Adrenal gland (tissue), 12 donors: ENCODE measurements around the gene ABCC3. TPM values are rescaled to one million over a fixed set of nuclear protein-coding genes. Genes with fewer than 3 reads are reported as not detected.

Source experiments
- DNase-seq, 7 donors: peaks; one replicate each; pipeline ENCODE4 v3.0.0-alpha.2; 2019 to 2020
- H3K27ac ChIP-seq, 5 donors: fragments of 200-600 bp; sonication (generic) in 4 of 5; 1 replicate in 3 of 5; 2 replicates in 2 of 5; pipeline versions ENCODE4 v1.5.1 to v1.8.0; 2016 to 2020; ENCODE audit warnings: mild to moderate bottlenecking in 1 of 5
- H3K27me3 ChIP-seq: fragments of 200-600 bp; 2 replicates; pipeline ENCODE4 v1.8.0; 2021
- H3K36me3 ChIP-seq, 2 donors: fragments of 200-600 bp; replicated peaks in 1 of 2; 1 replicate in 1 of 2; 2 replicates in 1 of 2; pipeline versions ENCODE4 v1.5.1 to v1.8.0; 2018 to 2022
- H3K4me1 ChIP-seq, 2 donors: fragments of 200-600 bp; replicated peaks in 1 of 2; 1 replicate in 1 of 2; 2 replicates in 1 of 2; pipeline versions ENCODE4 v1.5.1 to v1.8.0; 2018 to 2021
- H3K4me3 ChIP-seq, 4 donors: fragments of 200-600 bp; sonication (generic) in 3 of 4; one replicate each; pipeline ENCODE4 v1.5.1; 2016 to 2018
- H3K9me3 ChIP-seq, 3 donors: fragments of 200-600 bp; sonication (generic) in 1 of 3; replicated peaks in 1 of 3; 1 replicate in 2 of 3; 2 replicates in 1 of 3; pipeline versions ENCODE4 v1.5.1 to v1.8.0; 2016 to 2021
- CTCF ChIP-seq, 6 experiments: fragments of 450-650 bp in 4 of 6; fragments of 200-600 bp in 2 of 6; sonication (generic) in 1 of 6; IDR thresholded peaks; 1 replicate in 5 of 6; 2 replicates in 1 of 6; pipeline versions ENCODE4 v1.5.1 to v1.8.0; 2016 to 2021; ENCODE audit warnings: antibody characterized with exemption in 6 of 6, mild to moderate bottlenecking in 2 of 6, moderate library complexity in 1 of 6
- POLR2A ChIP-seq, 2 donors: fragments of 450-650 bp; IDR thresholded peaks; one replicate each; pipeline ENCODE4 v1.6.1; 2017; ENCODE audit warnings: antibody characterized with exemption in 2 of 2, mild to moderate bottlenecking in 2 of 2, moderate library complexity in 1 of 2
- WGBS, 4 donors: extraction: QIAGEN DNeasy Blood & Tissue Kit in 2 of 4; methylation state at CpG; one replicate each; pipeline versions ENCODE4 v1.1.5 to v1.1.7; 2013 to 2017; 5-methylcytosine and 5-hydroxymethylcytosine counted together
- intact Hi-C, 2 donors: fragments of 100-400 bp; cut with DNase I; formaldehyde crosslinking; loops; one replicate each; pipeline versions ENCODE4 v1.14.1 to v1.15.0; 2022 to 2023
- polyA plus RNA-seq, 3 donors: library from polyadenylated mRNA; stranded (reverse); fragments of 200-250 nt in 2 of 3; fragments of 350-450 nt in 1 of 3; fragmentation: Illumina TruSeq in 1 of 3; extraction: RNeasy Lipid Tissue Mini Kit (QIAGEN cat#74804) in 1 of 3; gene quantifications; one replicate each; pipeline ENCODE4 v1.2.3, GENCODE V29; 2013 to 2014
- total RNA-seq, 9 donors: library from RNA; depleted of rRNA in 4 of 9; stranded (reverse); fragments of >200 nt in 4 of 9; fragments of 120-200 nt in 1 of 9; fragmentation: NEBNext Ultra II Directional in 1 of 9; extraction: Animal tissue kit (Norgen Biotek cat#: 25700) in 1 of 9; gene quantifications; one replicate each; pipeline versions ENCODE4 v1.1.0 to v1.2.4, GENCODE V29; 2013 to 2023
- donor health status: healthy with polysubstance abuse.
- donor health status: Bipolar disorder and iron deficiency.
- donor health status: DM: yes; HTN: yes; CAD: no.
- donor health status: DM: no; HTN: no; CAD: no.
- donor health status: DM: no; HTN: no; CAD: no.
- donor health status: DM: yes; HTN: yes; CAD: no.

Gene ABCC3
- total and polyA plus RNA-seq, 12 donors: 7.2 to 448 (median 262) TPM

- no peak for DNase-seq
- no peaks in the 10 kb centered on the region for H3K36me3 ChIP-seq
- TF ChIP-seq POLR2A (IDR thresholded peaks at IDR 0.05) (no peak), CTCF (IDR thresholded peaks at IDR 0.05) (no peak)
- WGBS, 4 donors: 89 to 95% (median 92%) methylated on average over 9 of the region's 9 CpGs
- no peak overlapping the region for H3K27ac ChIP-seq
- intact Hi-C loops: no loop called here
- no peak overlapping the region for H3K4me3 ChIP-seq
- H3K4me1 ChIP-seq: peaks cover 11 to 13% of the 10 kb centered on the region in 2 donors
- no peaks in the 10 kb centered on the region for H3K27me3 ChIP-seq
- H3K9me3 ChIP-seq: no peaks in the 10 kb centered on the region
Measured at GRCh38 chr17:50586421-50587247, 48.0 kb upstream of the ABCC3 start.

- no peak for DNase-seq
- Histone ChIP-seq H3K9me3 (no peaks in the 10 kb centered on the region), H3K27me3 (no peaks in the 10 kb centered on the region), H3K36me3 (no peaks in the 10 kb centered on the region), H3K27ac (no peak overlapping the region), H3K4me3 (no peak overlapping the region), H3K4me1 (peaks cover 11 to 13% of the 10 kb centered on the region in 2 donors)
- intact Hi-C loops: no loop called here
- no peak for TF ChIP-seq POLR2A (IDR thresholded peaks at IDR 0.05)
- TF ChIP-seq CTCF (IDR thresholded peaks at IDR 0.05): no peak
- 78 to 91% (median 87%) methylated on average over 5 to 9 of the region's 9 CpGs for WGBS, 4 donors
Measured at GRCh38 chr17:50587571-50587970, 47.1 kb upstream of the ABCC3 start.

GRCh38 chr17:50588391-50589049 lies 46.2 kb upstream of the ABCC3 start:
- Histone ChIP-seq H3K27ac (peak overlapping the region in 3 of 5 donors; percentile 28 to 78 (median 66)), H3K9me3 (no peaks in the 10 kb centered on the region), H3K4me3 (no peak overlapping the region), H3K36me3 (no peaks in the 10 kb centered on the region), H3K4me1 (peaks cover 11 to 13% of the 10 kb centered on the region in 2 donors), H3K27me3 (no peaks in the 10 kb centered on the region)
- intact Hi-C loops: no loop called here
- 56 to 75% (median 60%) methylated on average over 8 to 18 of the region's 18 CpGs for WGBS, 4 donors
- peak in 5 of 7 donors; percentile 38 to 62 (median 49) for DNase-seq
- TF ChIP-seq CTCF (IDR thresholded peaks at IDR 0.05) (no peak), POLR2A (IDR thresholded peaks at IDR 0.05) (no peak)

GRCh38 chr17:50589095-50589705 lies 45.5 kb upstream of the ABCC3 start:
- H3K36me3 ChIP-seq: no peaks in the 10 kb centered on the region
- H3K9me3 ChIP-seq: no peaks in the 10 kb centered on the region
- peak in 1 of 2 donors; percentile 18 for TF ChIP-seq POLR2A (IDR thresholded peaks at IDR 0.05)
- no peak for TF ChIP-seq CTCF (IDR thresholded peaks at IDR 0.05)
- peak overlapping the region in 4 of 5 donors; percentile 11 to 78 (median 47) for H3K27ac ChIP-seq
- WGBS, 4 donors: 27 to 41% (median 33%) methylated on average over 10 of the region's 10 CpGs
- DNase-seq: peak; percentile 40 to 79 (median 71)
- H3K4me3 ChIP-seq: no peak overlapping the region
- intact Hi-C loops: no loop called here
- peaks cover 11 to 13% of the 10 kb centered on the region in 2 donors for H3K4me1 ChIP-seq
- no peaks in the 10 kb centered on the region for H3K27me3 ChIP-seq
